ENCODE data around the gene TCEAL7.

The TCEAL7 gene

DNA sequence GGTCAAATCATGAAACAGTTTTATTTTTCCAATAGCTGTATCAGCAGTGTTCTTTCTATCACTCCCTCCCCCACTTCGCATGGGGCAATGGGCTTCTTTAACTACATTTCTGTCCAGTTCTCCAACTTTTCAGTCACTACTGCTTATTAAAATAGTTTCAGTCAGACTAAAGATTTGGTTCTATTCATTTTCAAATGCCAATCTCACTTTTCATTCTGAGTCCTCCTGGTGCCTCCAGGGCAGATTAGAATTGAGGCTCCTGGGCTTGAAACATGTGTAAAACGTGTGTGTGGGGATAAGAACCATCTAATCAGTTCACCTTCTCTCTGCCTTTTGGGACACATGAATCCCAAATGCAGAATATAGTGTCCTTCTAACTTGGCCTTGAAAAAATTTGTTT is 42.8 kb downstream of the TCEAL7 start:
- H3K79me2 ChIP-seq (ENCODE audit: insufficient read depth, low read length): peaks cover 10% of the 10 kb centered on the region; the same call in 1 of the 2 replicates
- no peaks in the 10 kb centered on the region for H3K9me3 ChIP-seq (ENCODE audit: insufficient read depth, low read depth, low read length)
- H2AFZ ChIP-seq (ENCODE audit: low read length): no peak overlapping the region
- H3K4me1 ChIP-seq (ENCODE audit: insufficient read depth, low read length, poor library complexity, severe bottlenecking): peaks cover 24% of the 10 kb centered on the region
- no peaks in the 10 kb centered on the region for H3K9me2 ChIP-seq (replicated peaks; ENCODE audit: low read depth, low read length)
- H3F3A ChIP-seq (ENCODE audit: low read depth): no peaks in the 10 kb centered on the region
- no peaks in the 10 kb centered on the region for H4K20me1 ChIP-seq (ENCODE audit: insufficient read depth, low read length, poor library complexity, severe bottlenecking)
- H3K4me2 ChIP-seq (ENCODE audit: low read depth, low read length, poor library complexity, severe bottlenecking): no peak overlapping the region
- no peaks in the 10 kb centered on the region for H3K36me3 ChIP-seq (ENCODE audit: insufficient read depth, low read length)
- no peaks in the 10 kb centered on the region for H3K27me3 ChIP-seq (ENCODE audit: insufficient read depth, low read length, poor library complexity, severe bottlenecking)
- TF ChIP-seq EZH2phosphoT487 (IDR thresholded peaks at IDR 0.05; ENCODE audit: borderline replicate concordance): no peak
- TF ChIP-seq, protein P1, sequence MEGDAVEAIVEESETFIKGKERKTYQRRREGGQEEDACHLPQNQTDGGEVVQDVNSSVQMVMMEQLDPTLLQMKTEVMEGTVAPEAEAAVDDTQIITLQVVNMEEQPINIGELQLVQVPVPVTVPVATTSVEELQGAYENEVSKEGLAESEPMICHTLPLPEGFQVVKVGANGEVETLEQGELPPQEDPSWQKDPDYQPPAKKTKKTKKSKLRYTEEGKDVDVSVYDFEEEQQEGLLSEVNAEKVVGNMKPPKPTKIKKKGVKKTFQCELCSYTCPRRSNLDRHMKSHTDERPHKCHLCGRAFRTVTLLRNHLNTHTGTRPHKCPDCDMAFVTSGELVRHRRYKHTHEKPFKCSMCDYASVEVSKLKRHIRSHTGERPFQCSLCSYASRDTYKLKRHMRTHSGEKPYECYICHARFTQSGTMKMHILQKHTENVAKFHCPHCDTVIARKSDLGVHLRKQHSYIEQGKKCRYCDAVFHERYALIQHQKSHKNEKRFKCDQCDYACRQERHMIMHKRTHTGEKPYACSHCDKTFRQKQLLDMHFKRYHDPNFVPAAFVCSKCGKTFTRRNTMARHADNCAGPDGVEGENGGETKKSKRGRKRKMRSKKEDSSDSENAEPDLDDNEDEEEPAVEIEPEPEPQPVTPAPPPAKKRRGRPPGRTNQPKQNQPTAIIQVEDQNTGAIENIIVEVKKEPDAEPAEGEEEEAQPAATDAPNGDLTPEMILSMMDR (conservative IDR thresholded peaks at IDR 0.05; ENCODE audit: low read length): no peak
- H3K9ac ChIP-seq (ENCODE audit: low read depth, low read length, poor library complexity, severe bottlenecking): no peak overlapping the region
- no peak overlapping the region for H3K4me3 ChIP-seq (ENCODE audit: low read length, poor library complexity, severe bottlenecking)

DNA sequence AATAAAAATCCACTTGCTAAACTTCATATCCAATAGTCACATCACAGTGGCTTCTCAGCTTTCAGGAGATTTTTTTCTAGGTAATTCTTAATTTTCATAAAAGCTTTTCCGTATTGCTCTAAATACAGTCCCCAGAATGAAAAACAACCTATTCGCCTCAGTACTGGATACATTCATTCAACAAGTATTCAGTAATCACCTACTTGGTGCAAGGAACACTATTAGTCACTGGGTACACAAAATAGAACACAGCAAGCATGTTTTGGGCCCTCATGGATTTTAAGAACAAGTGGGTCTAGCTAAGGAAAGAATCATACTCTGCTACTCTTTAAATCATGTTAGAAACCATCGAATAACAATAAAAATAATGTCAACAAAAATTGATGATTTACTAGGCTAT is 43.5 kb downstream of the TCEAL7 start:
- peaks cover 19% of the 10 kb centered on the region for H3K4me1 ChIP-seq (ENCODE audit: insufficient read depth, low read length, poor library complexity, severe bottlenecking)
- H3F3A ChIP-seq (ENCODE audit: low read depth): no peaks in the 10 kb centered on the region
- no peaks in the 10 kb centered on the region for H3K9me2 ChIP-seq (replicated peaks; ENCODE audit: low read depth, low read length)
- no peak overlapping the region for H3K4me3 ChIP-seq (ENCODE audit: low read length, poor library complexity, severe bottlenecking)
- no peak overlapping the region for H3K4me2 ChIP-seq (ENCODE audit: low read depth, low read length, poor library complexity, severe bottlenecking)
- no peaks in the 10 kb centered on the region for H3K36me3 ChIP-seq (ENCODE audit: insufficient read depth, low read length)
- no peak overlapping the region for H3K9ac ChIP-seq (ENCODE audit: low read depth, low read length, poor library complexity, severe bottlenecking)
- H4K20me1 ChIP-seq (ENCODE audit: insufficient read depth, low read length, poor library complexity, severe bottlenecking): no peaks in the 10 kb centered on the region
- peaks cover 15% of the 10 kb centered on the region; the same call in 1 of the 2 replicates for H3K79me2 ChIP-seq (ENCODE audit: insufficient read depth, low read length)
- H2AFZ ChIP-seq (ENCODE audit: low read length): no peak overlapping the region
- no peaks in the 10 kb centered on the region for H3K27me3 ChIP-seq (ENCODE audit: insufficient read depth, low read length, poor library complexity, severe bottlenecking)
- no peak for TF ChIP-seq EZH2phosphoT487 (IDR thresholded peaks at IDR 0.05; ENCODE audit: borderline replicate concordance)
- TF ChIP-seq, protein P1 (conservative IDR thresholded peaks at IDR 0.05; ENCODE audit: low read length): no peak
- H3K9me3 ChIP-seq (ENCODE audit: insufficient read depth, low read depth, low read length): no peaks in the 10 kb centered on the region

DNA sequence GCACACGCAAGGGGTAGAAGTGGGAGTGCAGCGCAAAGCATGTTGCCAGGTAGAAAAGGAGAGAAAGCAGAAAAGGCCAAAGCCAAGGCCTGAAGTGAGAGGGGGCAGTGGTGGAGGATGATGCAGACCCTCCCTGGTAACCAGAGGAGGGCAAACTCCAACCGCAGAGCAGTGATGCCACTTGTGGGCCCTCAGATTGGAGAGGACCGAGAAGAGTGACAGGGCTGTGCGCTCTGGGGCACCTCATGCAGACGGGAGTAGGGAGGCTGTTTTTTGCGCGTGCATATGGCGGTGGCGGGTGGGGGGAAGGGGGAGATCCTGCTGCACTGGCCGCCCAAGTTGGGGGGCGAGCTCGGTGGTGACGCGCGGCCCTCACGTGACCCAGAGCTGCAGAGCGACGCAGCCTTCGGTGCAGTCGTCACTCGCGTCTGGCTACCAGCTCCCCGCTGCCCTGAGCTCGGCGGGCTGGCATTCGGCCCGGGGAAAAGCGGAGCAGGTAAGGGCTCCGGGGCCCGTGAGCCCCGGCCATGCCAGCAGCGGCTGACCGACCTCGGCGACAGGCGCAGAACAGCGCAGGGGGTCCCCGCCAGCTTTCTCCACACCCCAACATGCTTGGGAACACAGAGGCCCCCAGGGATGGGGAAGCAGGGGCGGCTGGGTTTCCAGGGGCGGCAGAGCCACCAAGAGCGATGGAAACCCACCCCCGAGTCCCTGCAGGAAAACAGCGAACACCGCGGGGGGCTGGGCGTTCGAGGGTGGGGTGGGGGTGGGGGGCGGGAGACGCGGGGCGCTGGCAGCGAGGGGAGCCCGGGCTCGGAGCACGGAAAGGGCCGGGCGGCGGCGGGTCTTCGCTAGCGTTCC is 46.3 kb downstream of the TCEAL7 start, which contains the start of gene BEX3:
BEX3 (plus strand) TSS at position 421 of the 861 bp plus-strand sequence. CDS start 984 bp downstream, outside the sequence.
- peaks cover 18% of the 10 kb centered on the region; the same call in 1 of the 2 replicates for H3K79me2 ChIP-seq (ENCODE audit: insufficient read depth, low read length)
- H3K9me2 ChIP-seq (replicated peaks; ENCODE audit: low read depth, low read length): no peaks in the 10 kb centered on the region
- no peaks in the 10 kb centered on the region for H3K36me3 ChIP-seq (ENCODE audit: insufficient read depth, low read length)
- no peak for TF ChIP-seq EZH2phosphoT487 (IDR thresholded peaks at IDR 0.05; ENCODE audit: borderline replicate concordance)
- TF ChIP-seq, protein P1 (conservative IDR thresholded peaks at IDR 0.05; ENCODE audit: low read length): no peak
- peaks cover 9% of the 10 kb centered on the region for H3K4me1 ChIP-seq (ENCODE audit: insufficient read depth, low read length, poor library complexity, severe bottlenecking)
- H3K4me3 ChIP-seq (ENCODE audit: low read length, poor library complexity, severe bottlenecking): peak within 1 kb of the TSS; percentile 87
- peak within 1 kb of the TSS; percentile 60 for H2AFZ ChIP-seq (ENCODE audit: low read length)
- no peaks in the 10 kb centered on the region for H4K20me1 ChIP-seq (ENCODE audit: insufficient read depth, low read length, poor library complexity, severe bottlenecking)
- H3K4me2 ChIP-seq (ENCODE audit: low read depth, low read length, poor library complexity, severe bottlenecking): peak within 1 kb of the TSS; percentile 89
- H3K9ac ChIP-seq (ENCODE audit: low read depth, low read length, poor library complexity, severe bottlenecking): peak within 1 kb of the TSS; percentile 84
- no peaks in the 10 kb centered on the region for H3K27me3 ChIP-seq (ENCODE audit: insufficient read depth, low read length, poor library complexity, severe bottlenecking)
- H3F3A ChIP-seq (ENCODE audit: low read depth): no peaks in the 10 kb centered on the region
- no peaks in the 10 kb centered on the region for H3K9me3 ChIP-seq (ENCODE audit: insufficient read depth, low read depth, low read length)
